ENCODE measurements around the gene ISOC2. TPM values are rescaled to one million over a fixed set of nuclear protein-coding genes. Genes with fewer than 3 reads are reported as not detected.

The ISOC2 gene
- polyA plus RNA-seq, 5 donors, result 21.5 to 53.9 (median 25.7) TPM

DNA sequence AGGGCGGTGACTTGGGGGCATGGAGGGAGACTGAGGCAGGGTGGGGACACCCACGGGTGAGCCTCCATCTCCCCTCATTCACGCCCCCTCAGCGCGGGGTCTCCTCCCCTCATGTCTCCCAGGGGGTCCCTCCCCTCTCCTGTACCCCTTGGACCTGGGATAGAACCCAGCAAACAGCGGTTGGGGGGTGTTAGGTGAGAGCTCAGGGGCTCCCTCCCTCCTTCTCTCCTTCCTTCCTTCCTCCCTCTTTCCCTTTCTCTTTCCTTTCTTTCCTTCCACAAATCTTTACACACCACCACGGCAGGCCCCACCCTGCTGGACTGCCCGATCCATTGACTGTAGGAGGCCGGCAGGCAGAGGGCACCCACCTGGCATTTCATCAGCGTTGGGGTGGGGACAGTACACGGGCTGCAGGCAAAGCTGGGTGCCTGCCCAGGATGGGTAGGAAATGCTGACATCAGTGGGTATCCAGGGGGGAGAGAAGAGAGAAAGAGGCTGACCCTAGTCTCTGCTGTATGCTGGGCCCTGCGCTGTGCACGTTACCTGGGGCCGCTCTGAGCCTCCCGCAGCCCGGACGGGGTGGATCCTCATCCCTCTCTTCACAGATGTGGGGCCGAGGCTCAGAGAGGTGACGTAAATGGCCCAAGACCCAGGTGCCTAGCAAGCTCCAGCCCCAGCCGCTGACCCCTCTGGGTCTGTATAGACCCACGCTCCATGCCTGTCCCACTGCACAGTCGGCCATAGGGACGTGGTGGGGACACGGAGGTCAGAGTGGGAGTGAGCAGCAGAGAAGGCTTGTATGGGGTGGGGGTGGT lies 30.3 kb upstream of the ISOC2 start:
- DNase-seq, result no peak

DNA sequence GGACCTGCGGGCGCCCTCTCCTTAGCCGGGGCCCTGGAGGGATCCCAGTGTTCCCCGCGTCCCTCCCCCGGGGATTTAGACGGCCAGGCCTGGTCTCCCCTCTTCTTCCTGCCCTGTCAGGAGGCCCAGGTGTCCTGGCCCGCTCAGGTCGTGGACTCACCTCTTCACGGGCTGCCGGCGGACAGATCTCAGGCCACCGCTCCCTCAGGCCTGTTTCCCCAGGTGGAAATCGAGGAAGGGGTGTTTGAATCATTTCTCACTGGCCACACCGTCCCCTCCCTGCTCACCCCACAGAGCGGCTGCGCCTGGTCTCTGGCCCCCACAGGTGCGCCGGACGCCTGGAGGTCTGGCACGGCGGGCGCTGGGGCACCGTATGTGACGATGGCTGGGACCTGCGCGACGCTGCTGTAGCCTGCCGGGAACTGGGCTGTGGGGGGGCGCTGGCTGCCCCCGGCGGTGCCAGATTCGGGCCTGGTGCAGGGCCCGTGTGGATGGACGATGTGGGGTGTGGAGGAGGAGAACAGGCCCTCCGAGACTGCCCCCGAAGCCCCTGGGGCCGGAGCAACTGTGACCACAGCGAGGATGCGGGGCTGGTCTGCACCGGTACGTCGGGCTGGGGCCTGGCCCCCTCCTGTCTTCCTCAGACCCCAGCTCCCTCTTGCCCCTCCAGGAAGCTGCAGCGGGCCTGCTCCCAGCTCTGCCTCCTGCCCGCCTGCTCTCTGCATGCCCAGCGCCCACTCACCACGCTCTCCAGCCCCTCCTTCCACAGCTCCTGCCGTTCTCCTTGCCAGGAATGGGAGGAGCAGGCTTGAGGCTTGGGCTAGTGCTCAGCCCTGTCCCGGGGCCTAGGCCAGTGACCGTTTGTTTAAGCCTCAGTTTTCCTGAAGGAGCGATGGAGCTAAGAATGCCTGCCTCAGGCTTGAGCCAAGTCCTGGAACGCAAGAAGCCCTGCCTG lies 29.3 kb upstream of the ISOC2 start:
- DNase-seq, result no peak

DNA sequence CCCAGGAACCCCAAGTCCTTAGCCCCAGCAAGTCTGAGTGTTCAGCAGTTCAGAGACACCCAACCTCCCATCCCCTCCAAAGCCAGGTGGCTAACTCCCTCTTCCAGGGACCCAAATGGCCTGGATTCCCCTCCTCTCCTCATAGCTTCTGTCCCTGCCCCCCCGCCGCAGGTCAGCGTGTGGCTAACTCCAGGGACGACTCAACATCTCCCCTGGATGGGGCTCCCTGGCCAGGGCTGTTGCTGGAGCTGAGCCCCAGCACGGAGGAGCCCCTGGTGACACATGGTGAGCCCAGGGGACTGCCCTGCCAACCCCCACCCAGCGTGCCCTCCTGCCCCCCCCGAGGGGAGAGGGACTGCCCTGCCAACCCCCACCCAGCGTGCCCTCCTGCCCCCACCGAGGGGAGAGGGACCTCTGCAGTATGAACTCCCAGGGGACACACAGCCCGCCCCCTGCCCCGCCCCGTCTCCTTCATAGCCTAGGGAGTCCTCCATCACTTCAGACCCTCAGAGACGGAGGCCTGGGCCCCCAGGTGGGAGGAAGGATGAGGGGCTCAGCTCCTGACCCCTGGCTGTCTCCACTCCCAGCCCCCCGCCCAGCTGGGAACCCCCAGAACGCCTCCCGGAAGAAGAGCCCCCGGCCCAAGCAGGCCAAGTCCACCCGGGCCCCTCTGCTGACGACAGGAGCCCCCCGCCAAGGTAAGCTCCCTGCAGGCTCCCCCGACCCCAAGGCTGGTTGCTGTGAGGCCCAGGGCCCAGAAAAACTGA lies 28.5 kb upstream of the ISOC2 start:
- DNase-seq, result no peak

- DNase-seq, result no peak
Observed at GRCh38 chr19:55488986-55489710, 27.7 kb upstream of the ISOC2 start.

DNA sequence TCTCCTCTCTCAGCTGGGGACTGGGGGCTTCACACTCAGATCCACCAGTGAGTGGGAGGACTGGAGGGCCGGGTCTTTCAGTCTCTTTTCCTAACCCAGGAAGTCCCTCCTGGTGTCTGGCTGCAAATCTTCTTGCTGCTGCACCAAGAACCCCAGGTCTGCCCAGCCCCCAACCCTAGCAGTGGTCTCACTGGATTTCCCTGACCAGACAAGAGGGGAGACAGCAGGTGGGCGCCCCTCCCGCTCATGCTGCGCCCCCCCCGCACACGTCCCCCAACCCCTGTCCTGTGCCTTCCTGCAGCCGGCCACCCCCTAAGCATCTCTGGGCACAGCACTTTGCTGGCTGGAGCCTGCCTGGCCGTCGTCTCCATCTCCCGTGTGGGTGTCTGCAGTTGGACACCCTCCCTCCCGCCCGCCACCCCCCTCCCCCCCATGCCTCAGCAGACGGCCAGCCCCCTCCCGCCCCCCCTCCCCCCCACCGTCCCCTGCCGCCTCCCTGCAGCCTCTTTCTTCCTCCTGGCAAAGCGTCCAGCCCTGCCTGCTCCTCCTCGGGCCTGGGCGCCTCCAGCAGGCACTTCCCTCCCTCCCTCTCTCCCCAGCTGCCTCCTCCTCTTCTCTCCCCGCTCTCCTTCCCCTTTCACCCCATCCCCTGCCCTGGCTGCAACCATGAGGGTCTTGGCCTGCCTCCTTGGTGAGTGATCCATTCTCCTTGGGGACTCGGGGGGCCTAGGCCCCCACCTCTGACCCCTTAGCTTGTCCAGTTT lies 26.7 kb upstream of the ISOC2 start, which contains the start of gene SSC5D:
Gene SSC5D (plus strand): TSS at position 513 of the 764 bp plus-strand sequence. CDS start 154 bp downstream, at position 667.
- peak in 1 of 2 donors; percentile 42 for DNase-seq

DNA sequence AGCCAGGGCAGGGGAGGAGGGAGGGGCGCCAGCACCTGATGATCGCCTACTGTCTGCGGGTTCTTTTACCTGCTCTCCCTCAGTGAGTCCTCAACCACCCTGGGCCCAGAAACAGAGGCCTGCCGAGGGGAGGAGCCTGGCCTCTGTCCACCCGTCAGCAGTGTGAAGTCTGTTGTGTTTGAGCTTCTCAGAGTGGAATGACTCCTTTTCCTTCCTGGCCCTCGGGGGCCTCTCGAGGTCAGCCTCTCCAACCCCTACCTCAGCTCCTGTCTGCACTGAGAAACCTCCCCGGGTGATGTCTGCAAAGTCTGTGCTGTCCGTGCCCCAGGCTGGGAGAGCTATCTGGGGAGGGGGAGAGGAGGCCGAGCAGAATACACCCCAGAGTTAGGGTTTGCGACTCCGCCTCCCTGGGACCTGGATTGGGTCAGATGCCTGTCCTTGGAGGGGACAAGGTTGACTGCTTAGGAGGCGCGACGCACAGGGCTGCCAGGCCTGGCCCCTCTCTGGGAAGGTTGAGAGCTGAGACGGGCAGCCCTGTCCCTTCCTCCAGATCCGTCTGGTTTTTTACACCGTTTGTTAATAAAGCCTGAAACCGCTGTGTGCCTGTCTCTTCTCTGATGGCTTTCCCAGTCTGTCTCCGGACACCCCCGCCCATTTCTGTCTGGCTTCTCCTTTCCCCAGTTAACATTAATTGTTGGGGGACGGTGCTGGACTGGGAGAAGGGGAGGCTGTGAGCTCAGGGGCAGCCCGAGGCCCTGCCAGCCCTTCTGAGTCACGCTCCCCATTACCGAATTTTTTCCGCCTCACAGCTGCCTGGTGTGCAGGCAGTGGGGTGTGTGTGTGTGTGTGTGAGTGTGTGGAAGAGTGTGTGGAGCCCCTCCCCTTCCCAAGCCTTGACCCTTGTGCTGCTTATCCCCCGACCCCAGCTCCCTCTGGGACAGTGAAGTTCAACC lies 25.8 kb upstream of the ISOC2 start:
- DNase-seq, result peak in 1 of 2 donors; percentile 59

GRCh38 chr19:55486043-55486970 lies 24.9 kb upstream of the ISOC2 start:
- no peak for DNase-seq

- DNase-seq, result no peak
Observed at GRCh38 chr19:55485439-55486011, 24.1 kb upstream of the ISOC2 start.

- peak; percentile 77 to 80 for DNase-seq
Observed at GRCh38 chr19:55484593-55485438, 23.4 kb upstream of the ISOC2 start, which contains the start of gene NAT14. Gene NAT14, plus strand, starts transcription at chr19:55485188. Its CDS starts 521 bp downstream, at chr19:55485709.

DNA sequence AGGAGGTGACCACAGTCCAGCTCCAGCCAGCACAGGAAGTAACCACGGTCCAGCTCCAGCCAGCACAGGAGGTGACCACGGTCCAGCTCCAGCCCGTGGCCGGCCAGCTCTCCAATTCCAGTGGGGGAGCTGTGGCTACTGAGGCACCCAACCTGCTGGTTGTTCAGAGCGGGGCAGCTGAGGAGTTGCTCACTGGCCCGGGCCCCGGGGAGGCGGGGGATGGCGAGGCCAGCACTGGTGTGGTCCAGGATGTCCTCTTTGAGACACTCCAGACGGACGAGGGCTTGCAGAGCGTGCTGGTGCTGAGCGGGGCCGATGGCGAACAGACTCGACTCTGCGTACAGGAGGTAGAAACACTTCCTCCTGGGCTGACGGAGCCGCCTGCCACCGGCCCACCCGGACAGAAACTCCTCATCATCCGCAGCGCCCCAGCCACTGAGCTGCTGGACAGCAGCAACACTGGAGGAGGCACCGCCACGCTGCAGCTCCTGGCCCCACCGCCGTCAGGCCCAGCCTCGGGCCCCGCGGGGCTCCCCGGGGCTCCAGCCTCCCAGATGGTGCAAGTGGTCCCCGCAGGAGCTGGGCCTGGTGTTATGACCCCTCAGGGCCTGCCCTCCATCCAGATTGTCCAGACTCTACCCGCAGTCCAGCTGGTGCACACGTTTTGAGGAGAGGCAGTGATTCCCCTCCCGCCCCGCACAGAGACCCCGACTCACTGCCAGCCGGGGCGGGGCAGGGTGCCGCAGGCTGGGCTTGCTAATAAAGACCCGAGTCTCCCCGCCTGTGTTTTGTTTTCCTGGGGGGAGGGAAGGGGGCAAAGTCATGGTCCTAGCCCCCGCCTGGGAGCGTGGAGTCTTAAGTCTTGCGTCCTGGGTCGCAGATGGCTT lies 22.5 kb upstream of the ISOC2 start:
- DNase-seq, result no peak

DNA sequence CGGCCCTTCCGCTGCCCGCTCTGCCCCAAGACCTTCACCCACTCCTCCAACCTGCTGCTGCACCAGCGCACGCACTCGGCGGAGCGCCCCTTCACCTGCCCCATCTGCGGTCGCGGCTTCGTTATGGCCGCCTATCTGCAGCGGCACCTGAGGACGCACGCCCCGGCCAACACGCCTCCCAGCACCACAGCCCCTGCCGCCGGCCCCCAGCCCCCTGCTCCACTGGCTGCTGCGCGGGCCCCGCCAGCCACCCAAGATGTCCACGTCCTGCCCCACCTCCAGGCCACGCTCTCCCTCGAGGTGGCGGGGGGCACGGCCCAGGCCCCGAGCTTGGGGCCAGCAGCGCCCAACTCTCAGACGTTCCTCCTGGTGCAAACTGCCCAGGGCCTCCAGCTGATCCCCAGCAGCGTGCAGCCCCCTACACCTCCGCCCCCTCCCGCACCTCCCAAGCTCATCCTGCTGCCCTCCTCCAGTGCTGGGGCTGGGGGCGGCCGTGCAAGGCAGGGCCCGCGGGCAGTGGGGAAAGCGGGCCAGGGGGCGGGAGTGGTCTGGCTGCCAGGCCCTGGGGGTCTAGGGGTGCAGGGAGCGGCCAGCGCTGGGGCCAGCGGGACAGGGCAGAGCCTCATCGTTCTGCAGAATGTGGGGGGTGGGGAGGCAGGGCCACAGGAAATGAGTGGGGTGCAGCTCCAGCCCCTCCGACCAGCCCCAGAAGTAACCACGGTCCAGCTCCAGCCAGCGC lies 21.7 kb upstream of the ISOC2 start:
- no peak for DNase-seq

DNA sequence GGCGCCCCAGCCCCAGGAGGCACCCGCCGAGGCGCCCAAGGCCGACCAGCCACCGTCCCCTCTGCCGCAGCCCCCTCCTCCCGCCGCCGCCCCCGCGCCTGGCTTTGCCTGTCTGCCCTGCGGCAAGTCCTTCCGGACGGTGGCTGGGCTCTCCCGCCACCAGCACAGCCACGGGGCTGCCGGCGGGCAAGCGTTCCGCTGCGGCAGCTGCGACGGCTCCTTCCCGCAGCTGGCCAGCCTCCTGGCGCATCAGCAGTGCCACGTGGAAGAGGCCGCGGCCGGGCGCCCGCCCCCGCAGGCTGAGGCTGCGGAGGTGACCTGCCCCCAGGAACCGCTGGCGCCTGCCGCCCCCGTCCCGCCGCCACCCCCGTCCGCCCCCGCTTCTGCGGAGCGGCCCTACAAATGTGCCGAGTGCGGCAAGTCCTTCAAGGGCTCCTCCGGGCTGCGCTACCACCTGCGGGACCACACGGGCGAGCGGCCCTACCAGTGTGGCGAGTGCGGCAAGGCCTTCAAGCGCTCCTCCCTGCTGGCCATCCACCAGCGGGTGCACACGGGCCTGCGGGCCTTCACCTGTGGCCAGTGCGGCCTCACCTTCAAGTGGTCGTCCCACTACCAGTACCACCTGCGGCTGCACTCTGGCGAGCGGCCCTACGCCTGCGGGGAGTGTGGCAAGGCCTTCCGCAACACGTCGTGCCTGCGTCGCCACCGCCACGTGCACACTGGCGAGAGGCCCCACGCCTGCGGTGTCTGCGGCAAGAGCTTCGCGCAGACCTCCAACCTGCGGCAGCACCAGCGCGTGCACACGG lies 20.9 kb upstream of the ISOC2 start:
- DNase-seq, result no peak

- no peak for DNase-seq
Observed at GRCh38 chr19:55481794-55482155, 20.3 kb upstream of the ISOC2 start.

All from right lung (tissue), 5 donors.